Skeletal muscle tissue (tissue), 4 donors: Measurements from ENCODE around the gene MAN2B1. TPM values are rescaled to one million over a fixed set of nuclear protein-coding genes. Genes with fewer than 3 reads are reported as not detected.

Source experiments
- H3K27ac ChIP-seq: one replicate; pipeline ENCODE4 v1.7.0; 2013; ENCODE audit warnings: mild to moderate bottlenecking, low read depth, low read length, inconsistent platforms
- H3K27me3 ChIP-seq, 3 donors: one replicate each; pipeline ENCODE4 v1.7.0; 2013; ENCODE audit warnings: low read length in 3 of 3; ENCODE audit not compliant: control insufficient read depth in 3 of 3, insufficient read depth in 3 of 3
- H3K36me3 ChIP-seq, 3 donors: one replicate each; pipeline ENCODE4 v1.7.0; 2013; ENCODE audit warnings: low read length in 3 of 3; ENCODE audit not compliant: control insufficient read depth in 3 of 3, insufficient read depth in 3 of 3
- H3K4me1 ChIP-seq, 3 donors: one replicate each; pipeline ENCODE4 v1.7.0; 2013; ENCODE audit warnings: low read length in 3 of 3, mild to moderate bottlenecking in 3 of 3; ENCODE audit not compliant: control insufficient read depth in 3 of 3, insufficient read depth in 3 of 3
- H3K4me3 ChIP-seq, 3 donors: one replicate each; pipeline ENCODE4 v1.7.0; 2013; ENCODE audit warnings: low read length in 3 of 3
- H3K9ac ChIP-seq, 3 donors: one replicate each; pipeline ENCODE4 v1.7.0; 2013; ENCODE audit warnings: low read length in 3 of 3, mild to moderate bottlenecking in 3 of 3, moderate library complexity in 2 of 3, low read depth in 1 of 3
- H3K9me3 ChIP-seq, 3 donors: one replicate each; pipeline ENCODE4 v1.7.0; 2013; ENCODE audit warnings: low read length in 3 of 3; ENCODE audit not compliant: control insufficient read depth in 3 of 3
- total RNA-seq: library from RNA; depleted of rRNA; stranded (reverse); fragments of >200 nt; gene quantifications from one replicate; pipeline ENCODE4 v1.2.3, GENCODE V29; 2014
- donor health status: Osteomylitis.

MAN2B1 gene
- total RNA-seq, 1 donor from 2014 or later = 31.3 TPM

GRCh38 chr19:12676384-12676792 lies 9.8 kb upstream of the MAN2B1 start:
- no peak overlapping the region for H3K27ac ChIP-seq
- no peak overlapping the region for H3K9ac ChIP-seq
- H3K36me3 ChIP-seq = peaks cover 51 to 68% (median 58%) of the 10 kb centered on the region in 3 donors

GRCh38 chr19:12675940-12676339 lies 9.4 kb upstream of the MAN2B1 start:
- H3K9me3 ChIP-seq = no peaks in the 10 kb centered on the region
- H3K4me1 ChIP-seq = peaks cover 8 to 10% (median 9%) of the 10 kb centered on the region in 3 donors
- H3K27ac ChIP-seq = no peak overlapping the region
- no peak overlapping the region for H3K4me3 ChIP-seq
- H3K9ac ChIP-seq = no peak overlapping the region
- H3K27me3 ChIP-seq = no peaks in the 10 kb centered on the region
- H3K36me3 ChIP-seq = peaks cover 51 to 68% (median 58%) of the 10 kb centered on the region in 3 donors

More at GRCh38 chr19:12676384-12676792, 9.8 kb upstream of the MAN2B1 start:
- Histone ChIP-seq H3K9me3 (no peaks in the 10 kb centered on the region), H3K4me1 (peaks cover 8 to 14% (median 12%) of the 10 kb centered on the region in 3 donors), H3K27me3 (no peaks in the 10 kb centered on the region), H3K4me3 (no peak overlapping the region)

- no peak overlapping the region for H3K27ac ChIP-seq
- H3K9ac ChIP-seq = no peak overlapping the region
- no peak overlapping the region for H3K4me3 ChIP-seq
- H3K27me3 ChIP-seq = no peaks in the 10 kb centered on the region
- H3K36me3 ChIP-seq = peaks cover 51 to 68% (median 58%) of the 10 kb centered on the region in 3 donors
- peaks cover 11 to 12% (median 12%) of the 10 kb centered on the region in 3 donors for H3K4me1 ChIP-seq
- no peaks in the 10 kb centered on the region for H3K9me3 ChIP-seq
Observed at GRCh38 chr19:12675399-12675798, 8.9 kb upstream of the MAN2B1 start.

- Histone ChIP-seq H3K27me3 (no peaks in the 10 kb centered on the region), H3K27ac (no peak overlapping the region), H3K9me3 (no peaks in the 10 kb centered on the region), H3K36me3 (peaks cover 37 to 49% (median 44%) of the 10 kb centered on the region in 3 donors), H3K9ac (no peak overlapping the region), H3K4me1 (peaks cover 22 to 29% (median 24%) of the 10 kb centered on the region in 3 donors), H3K4me3 (no peak overlapping the region)
Observed at GRCh38 chr19:12672744-12673143, 6.2 kb upstream of the MAN2B1 start.

- Histone ChIP-seq H3K9me3 (no peaks in the 10 kb centered on the region), H3K9ac (peak overlapping the region; percentile 96 to 99 (median 98)), H3K27ac (peak overlapping the region; percentile 95), H3K4me3 (peak overlapping the region; percentile 86 to 98 (median 98)), H3K36me3 (peaks cover 24 to 27% (median 25%) of the 10 kb centered on the region in 3 donors), H3K27me3 (no peaks in the 10 kb centered on the region), H3K4me1 (peaks cover 42 to 49% (median 43%) of the 10 kb centered on the region in 3 donors)
Observed at GRCh38 chr19:12670159-12670928, 3.8 kb upstream of the MAN2B1 start.

GRCh38 chr19:12669270-12670158 lies 3.0 kb upstream of the MAN2B1 start:
- Histone ChIP-seq H3K27me3 (no peaks in the 10 kb centered on the region), H3K4me3 (peak overlapping the region; percentile 86 to 98 (median 98)), H3K27ac (peak overlapping the region; percentile 95), H3K9me3 (no peaks in the 10 kb centered on the region), H3K9ac (peak overlapping the region; percentile 96 to 99 (median 98)), H3K36me3 (peaks cover 26 to 30% (median 27%) of the 10 kb centered on the region in 3 donors), H3K4me1 (peaks cover 43 to 57% (median 45%) of the 10 kb centered on the region in 3 donors)

GRCh38 chr19:12668932-12669269 lies 2.4 kb upstream of the MAN2B1 start:
- Histone ChIP-seq H3K4me1 (peaks cover 43 to 57% (median 45%) of the 10 kb centered on the region in 3 donors), H3K27me3 (no peaks in the 10 kb centered on the region), H3K9me3 (no peaks in the 10 kb centered on the region), H3K27ac (peak overlapping the region; percentile 95), H3K9ac (peak overlapping the region; percentile 96 to 99 (median 98)), H3K36me3 (peaks cover 25 to 29% (median 26%) of the 10 kb centered on the region in 3 donors), H3K4me3 (peak overlapping the region; percentile 86 to 98 (median 98))

- Histone ChIP-seq H3K9ac (peak overlapping the region; percentile 96 to 99 (median 98)), H3K27ac (peak overlapping the region; percentile 95), H3K36me3 (peaks cover 28 to 30% (median 28%) of the 10 kb centered on the region in 3 donors), H3K4me1 (peaks cover 43 to 57% (median 45%) of the 10 kb centered on the region in 3 donors), H3K27me3 (no peaks in the 10 kb centered on the region), H3K9me3 (no peaks in the 10 kb centered on the region), H3K4me3 (peak overlapping the region; percentile 86 to 98 (median 98))
Observed at GRCh38 chr19:12668346-12668745, 1.8 kb upstream of the MAN2B1 start.

- H3K9me3 ChIP-seq = no peaks in the 10 kb centered on the region
- H3K4me3 ChIP-seq = peak overlapping the region; percentile 86 to 98 (median 98)
- peak overlapping the region in 1 of 3 donors; percentile 99 for H3K9ac ChIP-seq
- peaks cover 27 to 32% (median 28%) of the 10 kb centered on the region in 3 donors for H3K36me3 ChIP-seq
- H3K4me1 ChIP-seq = peaks cover 43 to 57% (median 45%) of the 10 kb centered on the region in 3 donors
- no peaks in the 10 kb centered on the region for H3K27me3 ChIP-seq
- H3K27ac ChIP-seq = no peak overlapping the region
Observed at GRCh38 chr19:12667731-12668302, 1.3 kb upstream of the MAN2B1 start.
